Astrocyte (in vitro differentiated cells and primary cell): Measurements from ENCODE around the gene IL27RA. TPM values are rescaled to one million over a fixed set of nuclear protein-coding genes. Genes with fewer than 3 reads are reported as not detected.

Experiments used
- DNase-seq: peaks from one replicate; pipeline ENCODE4 v3.0.0-alpha.2; 2010; ENCODE audit warnings: low read depth
- FAIRE-seq: peaks from 2 replicates; lab custom pipeline; 2011; peaks lifted over from hg19 to GRCh38; lab: Jason Lieb, UNC
- H2AFZ ChIP-seq: 2 replicates; pipeline ENCODE4 v1.6.0; 2012; ENCODE audit warnings: low read depth, low read length, inconsistent platforms
- H3K27ac ChIP-seq: 2 replicates; pipeline ENCODE4 v1.5.1; 2011; ENCODE audit warnings: low read depth, low read length, inconsistent platforms
- H3K27me3 ChIP-seq: 2 replicates; pipeline ENCODE4 v1.6.0; 2011; ENCODE audit warnings: low read length, inconsistent platforms; ENCODE audit not compliant: insufficient read depth
- H3K36me3 ChIP-seq: 2 replicates; pipeline ENCODE4 v1.5.1; 2011; ENCODE audit warnings: low read length, inconsistent platforms; ENCODE audit not compliant: insufficient read depth
- H3K4me1 ChIP-seq: 2 replicates; pipeline ENCODE4 v1.5.1; 2011; ENCODE audit warnings: low read length, inconsistent platforms; ENCODE audit not compliant: insufficient read depth
- H3K4me2 ChIP-seq: 2 replicates; pipeline ENCODE4 v1.6.0; 2012; ENCODE audit warnings: low read length, inconsistent platforms
- H3K4me3 ChIP-seq: 2 replicates; pipeline ENCODE4 v1.5.1; 2011; ENCODE audit warnings: low read depth, mild to moderate bottlenecking, low read length, inconsistent platforms; ENCODE audit not compliant: insufficient read depth
- H3K79me2 ChIP-seq: 2 replicates; pipeline ENCODE4 v1.6.0; 2012; ENCODE audit warnings: mild to moderate bottlenecking, low read length, inconsistent platforms; ENCODE audit not compliant: insufficient read depth
- H3K9ac ChIP-seq: 2 replicates; pipeline ENCODE4 v1.6.0; 2012; ENCODE audit warnings: mild to moderate bottlenecking, low read length, inconsistent platforms
- H3K9me3 ChIP-seq: 2 replicates; pipeline ENCODE4 v1.5.1; 2012; ENCODE audit warnings: low read depth, mild to moderate bottlenecking, low read length, inconsistent platforms; ENCODE audit not compliant: insufficient read depth
- H4K20me1 ChIP-seq: 2 replicates; pipeline ENCODE4 v1.6.0; 2012; ENCODE audit warnings: low read length, inconsistent platforms; ENCODE audit not compliant: insufficient read depth
- H3K27ac Mint-ChIP-seq: one replicate; pipeline ENCODE4 v1.8.0; 2021; ENCODE audit warnings: mild to moderate bottlenecking, mixed read lengths; ENCODE audit not compliant: unreplicated experiment
- H3K27me3 Mint-ChIP-seq: one replicate; pipeline ENCODE4 v1.8.0; 2021; ENCODE audit warnings: low read depth, mixed read lengths; ENCODE audit not compliant: unreplicated experiment
- H3K36me3 Mint-ChIP-seq: one replicate; pipeline ENCODE4 v1.8.0; 2021; ENCODE audit warnings: low read depth, mixed read lengths; ENCODE audit not compliant: unreplicated experiment
- H3K4me1 Mint-ChIP-seq: one replicate; pipeline ENCODE4 v1.8.0; 2021; ENCODE audit warnings: low read depth, mixed read lengths; ENCODE audit not compliant: unreplicated experiment
- H3K4me3 Mint-ChIP-seq: one replicate; pipeline ENCODE4 v1.8.0; 2021; ENCODE audit warnings: mild to moderate bottlenecking, moderate library complexity, mixed read lengths; ENCODE audit not compliant: unreplicated experiment
- H3K9me3 Mint-ChIP-seq: one replicate; pipeline ENCODE4 v1.8.0; 2021; ENCODE audit warnings: mild to moderate bottlenecking, mixed read lengths; ENCODE audit not compliant: unreplicated experiment
- EZH2 ChIP-seq: IDR thresholded peaks from 2 replicates; pipeline ENCODE4 v1.6.1; 2012; ENCODE audit warnings: mild to moderate bottlenecking, low read length, inconsistent platforms; ENCODE audit not compliant: insufficient read depth
- total RNA-seq: library from RNA; stranded (reverse); gene quantifications from 2 replicates; pipeline ENCODE4 v1.2.1, GENCODE V29; 2021
- TF ChIP-seq, protein P1 (sequence below): IDR thresholded peaks from 2 replicates; pipeline ENCODE4 v1.5.1; 2011; ENCODE audit warnings: low read depth, mild to moderate bottlenecking, inconsistent platforms, low read length, moderate library complexity; ENCODE audit not compliant: insufficient read depth

The IL27RA gene
- total RNA-seq, 1 donor from 2014 or later = 5.7 TPM

DNA sequence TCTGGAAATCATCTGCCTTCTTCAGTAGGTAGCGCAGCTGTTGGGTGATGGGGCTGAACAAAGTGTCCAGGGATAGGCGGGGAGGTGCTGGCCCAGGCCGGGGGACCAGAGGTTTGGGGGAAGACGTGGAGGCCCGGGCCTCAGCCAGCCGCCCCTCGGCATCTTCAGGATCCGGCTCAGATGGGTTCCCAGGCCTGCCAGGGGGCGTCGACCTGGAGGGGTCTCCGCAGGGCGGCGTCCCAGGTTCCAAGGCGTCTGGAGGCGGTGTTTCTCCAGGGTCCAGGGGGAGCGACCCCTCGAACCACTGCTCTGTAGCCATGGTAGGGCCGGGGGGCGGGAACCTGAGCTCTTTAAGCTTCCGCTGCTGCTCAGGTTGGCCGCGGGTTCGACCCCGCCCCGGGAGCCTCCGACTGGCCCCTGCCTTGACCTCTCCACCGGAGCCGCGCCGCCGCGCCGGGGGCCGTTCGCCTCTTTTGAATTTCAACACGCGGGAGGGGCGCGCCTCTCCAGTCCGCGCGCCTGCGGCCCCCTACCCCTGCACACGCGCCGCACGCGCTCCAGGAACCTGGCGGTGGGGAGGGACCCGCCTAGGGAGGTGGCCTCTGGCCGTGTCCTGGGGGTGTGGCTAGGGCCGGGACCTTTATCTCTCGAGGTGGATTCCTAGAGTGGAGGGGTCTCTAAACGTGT is 53.9 kb downstream of the IL27RA start, which contains the start of gene C19orf67:
C19orf67 (minus strand) TSS at position 475 of the 687 bp plus-strand sequence; CDS start at position 319, 156 bp downstream.
- FAIRE-seq = no peak
- Histone ChIP-seq H3K27me3 (no peaks in the 10 kb centered on the region), H4K20me1 (peaks cover 11% of the 10 kb centered on the region), H3K4me3 (no peak within 1 kb of the TSS), H3K4me1 (peaks cover 11% of the 10 kb centered on the region), H3K4me2 (no peak within 1 kb of the TSS), H3K9me3 (no peaks in the 10 kb centered on the region), H3K27ac (no peak within 1 kb of the TSS), H2AFZ (no peak within 1 kb of the TSS), H3K36me3 (peaks cover 6% of the 10 kb centered on the region), H3K9ac (no peak within 1 kb of the TSS), H3K79me2 (no peaks in the 10 kb centered on the region)
- Mint-ChIP-seq H3K4me1 (peaks cover 1% of the 10 kb centered on the region), H3K36me3 (peaks cover 9% of the 10 kb centered on the region), H3K27ac (no peak within 1 kb of the TSS), H3K9me3 (no peaks in the 10 kb centered on the region), H3K4me3 (no peak within 1 kb of the TSS), H3K27me3 (no peaks in the 10 kb centered on the region)
- TF ChIP-seq, protein P1, sequence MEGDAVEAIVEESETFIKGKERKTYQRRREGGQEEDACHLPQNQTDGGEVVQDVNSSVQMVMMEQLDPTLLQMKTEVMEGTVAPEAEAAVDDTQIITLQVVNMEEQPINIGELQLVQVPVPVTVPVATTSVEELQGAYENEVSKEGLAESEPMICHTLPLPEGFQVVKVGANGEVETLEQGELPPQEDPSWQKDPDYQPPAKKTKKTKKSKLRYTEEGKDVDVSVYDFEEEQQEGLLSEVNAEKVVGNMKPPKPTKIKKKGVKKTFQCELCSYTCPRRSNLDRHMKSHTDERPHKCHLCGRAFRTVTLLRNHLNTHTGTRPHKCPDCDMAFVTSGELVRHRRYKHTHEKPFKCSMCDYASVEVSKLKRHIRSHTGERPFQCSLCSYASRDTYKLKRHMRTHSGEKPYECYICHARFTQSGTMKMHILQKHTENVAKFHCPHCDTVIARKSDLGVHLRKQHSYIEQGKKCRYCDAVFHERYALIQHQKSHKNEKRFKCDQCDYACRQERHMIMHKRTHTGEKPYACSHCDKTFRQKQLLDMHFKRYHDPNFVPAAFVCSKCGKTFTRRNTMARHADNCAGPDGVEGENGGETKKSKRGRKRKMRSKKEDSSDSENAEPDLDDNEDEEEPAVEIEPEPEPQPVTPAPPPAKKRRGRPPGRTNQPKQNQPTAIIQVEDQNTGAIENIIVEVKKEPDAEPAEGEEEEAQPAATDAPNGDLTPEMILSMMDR = no peak
- no peak for TF ChIP-seq EZH2
- no peak for DNase-seq

DNA sequence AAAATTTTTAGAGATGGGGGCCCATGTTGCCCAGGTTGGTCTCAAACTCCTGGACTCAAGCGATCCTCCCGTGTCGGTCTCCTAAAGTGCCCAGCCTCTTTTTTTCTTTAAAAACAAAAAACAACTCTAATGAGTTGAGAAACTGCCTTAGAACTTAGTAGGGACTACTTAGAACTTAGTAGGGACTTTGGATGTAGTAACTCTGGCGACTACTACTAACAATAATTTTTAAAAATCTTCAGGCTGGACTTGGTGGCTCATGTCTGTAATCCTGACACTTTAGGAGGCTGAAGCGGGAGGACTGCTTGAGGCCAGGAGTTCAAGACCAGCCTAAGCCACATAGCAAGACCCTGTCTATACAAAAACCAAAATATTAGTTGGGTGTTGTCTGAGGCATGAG is 54.5 kb downstream of the IL27RA start:
- H3K27me3 ChIP-seq = no peaks in the 10 kb centered on the region
- peaks cover 1% of the 10 kb centered on the region for H3K4me1 Mint-ChIP-seq
- FAIRE-seq = no peak

More for the DNA sequence above, 54.5 kb downstream of the IL27RA start:
- TF ChIP-seq, protein P1 = no peak
- no peak for TF ChIP-seq EZH2
- Histone ChIP-seq H3K4me3 (no peak overlapping the region), H3K27ac (no peak overlapping the region), H3K9ac (no peak overlapping the region), H3K79me2 (no peaks in the 10 kb centered on the region), H2AFZ (no peak overlapping the region), H3K4me2 (no peak overlapping the region), H4K20me1 (peaks cover 11% of the 10 kb centered on the region), H3K36me3 (peaks cover 6% of the 10 kb centered on the region), H3K4me1 (peaks cover 11% of the 10 kb centered on the region), H3K9me3 (no peaks in the 10 kb centered on the region)
- Mint-ChIP-seq H3K27ac (no peak overlapping the region), H3K27me3 (no peaks in the 10 kb centered on the region), H3K4me3 (no peak overlapping the region), H3K9me3 (no peaks in the 10 kb centered on the region), H3K36me3 (peaks cover 9% of the 10 kb centered on the region)
- DNase-seq = no peak
